WI38 (cell line): ENCODE data around the gene NMD3.

ENCODE experiments used
- H3K4me3 ChIP-seq: 2 replicates; pipeline ENCODE4 v1.5.1; 2011; ENCODE audit warnings: low read depth, mild to moderate bottlenecking, control low read depth, low read length
- TF ChIP-seq, protein P1 (sequence below): IDR thresholded peaks from 2 replicates; pipeline ENCODE4 v1.5.1; 2012; ENCODE audit warnings: low read depth, mild to moderate bottlenecking, control low read depth, low read length

The NMD3 gene

GRCh38 chr3:161233557-161233956 is 12.4 kb downstream of the NMD3 start:
- TF ChIP-seq, protein P1, sequence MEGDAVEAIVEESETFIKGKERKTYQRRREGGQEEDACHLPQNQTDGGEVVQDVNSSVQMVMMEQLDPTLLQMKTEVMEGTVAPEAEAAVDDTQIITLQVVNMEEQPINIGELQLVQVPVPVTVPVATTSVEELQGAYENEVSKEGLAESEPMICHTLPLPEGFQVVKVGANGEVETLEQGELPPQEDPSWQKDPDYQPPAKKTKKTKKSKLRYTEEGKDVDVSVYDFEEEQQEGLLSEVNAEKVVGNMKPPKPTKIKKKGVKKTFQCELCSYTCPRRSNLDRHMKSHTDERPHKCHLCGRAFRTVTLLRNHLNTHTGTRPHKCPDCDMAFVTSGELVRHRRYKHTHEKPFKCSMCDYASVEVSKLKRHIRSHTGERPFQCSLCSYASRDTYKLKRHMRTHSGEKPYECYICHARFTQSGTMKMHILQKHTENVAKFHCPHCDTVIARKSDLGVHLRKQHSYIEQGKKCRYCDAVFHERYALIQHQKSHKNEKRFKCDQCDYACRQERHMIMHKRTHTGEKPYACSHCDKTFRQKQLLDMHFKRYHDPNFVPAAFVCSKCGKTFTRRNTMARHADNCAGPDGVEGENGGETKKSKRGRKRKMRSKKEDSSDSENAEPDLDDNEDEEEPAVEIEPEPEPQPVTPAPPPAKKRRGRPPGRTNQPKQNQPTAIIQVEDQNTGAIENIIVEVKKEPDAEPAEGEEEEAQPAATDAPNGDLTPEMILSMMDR = no peak

GRCh38 chr3:161236240-161236639 is 15.1 kb downstream of the NMD3 start:
- TF ChIP-seq, protein P1 = no peak
- no peak overlapping the region for H3K4me3 ChIP-seq

More at GRCh38 chr3:161233557-161233956, 12.4 kb downstream of the NMD3 start:
- H3K4me3 ChIP-seq = no peak overlapping the region

DNA sequence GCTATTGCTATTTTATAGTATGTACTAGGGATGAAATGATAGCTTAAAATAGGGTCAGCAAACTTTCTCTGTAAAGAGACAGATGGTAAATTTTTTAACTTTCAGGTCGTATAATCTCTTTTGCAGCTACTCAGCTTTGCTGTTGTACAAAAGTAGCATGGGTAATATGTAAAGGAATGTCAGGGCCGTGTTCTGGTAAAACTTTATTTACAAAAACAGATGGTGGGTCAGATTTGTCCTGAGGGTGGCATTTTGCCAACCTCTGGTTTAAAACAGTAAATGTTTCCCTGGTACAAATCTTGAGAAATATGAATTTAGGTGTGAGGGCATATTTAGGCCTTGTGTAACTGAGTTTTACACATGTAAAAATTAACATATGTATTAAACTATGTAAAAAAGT is 18.6 kb downstream of the NMD3 start:
- TF ChIP-seq, protein P1 = no peak
- no peak overlapping the region for H3K4me3 ChIP-seq

GRCh38 chr3:161244538-161244937 is 23.4 kb downstream of the NMD3 start:
- H3K4me3 ChIP-seq = no peak overlapping the region
- TF ChIP-seq, protein P1 = no peak

DNA sequence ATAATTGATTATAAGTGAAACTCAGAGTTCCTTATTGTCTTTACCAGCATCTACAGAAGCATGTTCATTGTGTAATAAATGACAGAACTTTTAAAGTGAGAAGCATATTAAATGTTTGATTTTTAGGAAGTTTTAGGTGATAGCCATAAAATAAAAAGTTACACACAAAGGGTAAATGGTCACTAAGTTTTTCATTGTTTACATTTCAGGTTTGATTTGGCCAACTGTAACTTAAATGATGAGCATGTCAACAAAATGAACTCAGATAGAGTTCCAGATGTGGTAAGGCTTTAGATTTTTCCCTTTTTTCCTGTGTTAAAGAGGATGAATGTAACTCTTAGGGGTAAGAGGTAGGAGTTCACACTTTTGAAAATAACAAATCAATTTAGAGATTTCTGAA is 25.9 kb downstream of the NMD3 start:
- TF ChIP-seq, protein P1 = no peak
- H3K4me3 ChIP-seq = no peak overlapping the region

DNA sequence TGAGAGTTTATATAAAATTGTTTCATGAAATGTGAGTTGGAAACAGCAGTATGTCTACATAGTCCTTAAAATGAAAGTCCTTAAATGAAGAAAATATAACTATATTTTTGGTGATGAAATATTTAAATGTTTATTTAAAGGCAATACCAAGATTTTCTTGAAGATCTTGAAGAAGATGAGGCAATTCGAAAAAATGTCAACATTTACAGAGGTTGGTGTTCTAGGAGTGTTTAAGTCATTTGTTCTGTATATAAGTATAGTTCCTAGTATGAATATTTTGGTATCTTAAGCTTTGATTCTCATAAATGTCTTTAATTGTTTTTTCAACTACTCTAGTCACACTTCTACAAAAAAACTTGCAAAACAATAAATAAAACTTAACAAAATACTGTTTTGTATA is 29.0 kb downstream of the NMD3 start:
- no peak overlapping the region for H3K4me3 ChIP-seq
- TF ChIP-seq, protein P1 = no peak

- TF ChIP-seq, protein P1 = no peak
Observed at GRCh38 chr3:161251716-161252115, 30.6 kb downstream of the NMD3 start.

More at GRCh38 chr3:161251716-161252115, 30.6 kb downstream of the NMD3 start:
- H3K4me3 ChIP-seq = no peak overlapping the region
